T-helper 1 cell (primary cell): ENCODE data around the gene ZNF488.
A peak's percentile ranks its signal among the peaks of the same experiment; 100 is the strongest.

Experiments
- DNase-seq, 5 donors: peaks; one replicate each; pipeline ENCODE4 v3.0.0-alpha.2; 2012 to 2020

ZNF488 gene

GRCh38 chr10:47365431-47366180 lies 18.5 kb downstream of the ZNF488 start:
- no peak for DNase-seq

GRCh38 chr10:47364911-47365310 lies 19.2 kb downstream of the ZNF488 start:
- no peak for DNase-seq

- no peak for DNase-seq
Measured at GRCh38 chr10:47364366-47364765, 19.7 kb downstream of the ZNF488 start.

- no peak for DNase-seq
Measured at GRCh38 chr10:47363781-47364180, 20.3 kb downstream of the ZNF488 start.

- no peak for DNase-seq
Measured at GRCh38 chr10:47362199-47362598, 21.9 kb downstream of the ZNF488 start.

GRCh38 chr10:47361293-47361692 lies 22.8 kb downstream of the ZNF488 start:
- peak in 1 of 5 donors; percentile 7 for DNase-seq

- no peak for DNase-seq
Measured at GRCh38 chr10:47360419-47361040, 23.6 kb downstream of the ZNF488 start.

- DNase-seq: no peak
Measured at GRCh38 chr10:47359626-47360418, 24.3 kb downstream of the ZNF488 start.

- DNase-seq: no peak
Measured at GRCh38 chr10:47359101-47359500, 25.0 kb downstream of the ZNF488 start.

- no peak for DNase-seq
Measured at GRCh38 chr10:47358457-47358856, 25.6 kb downstream of the ZNF488 start.

- no peak for DNase-seq
Measured at GRCh38 chr10:47357911-47358310, 26.2 kb downstream of the ZNF488 start.

GRCh38 chr10:47357131-47357582 lies 26.9 kb downstream of the ZNF488 start:
- no peak for DNase-seq

- no peak for DNase-seq
Measured at GRCh38 chr10:47356708-47357107, 27.4 kb downstream of the ZNF488 start.

GRCh38 chr10:47354900-47355299 lies 29.2 kb downstream of the ZNF488 start:
- no peak for DNase-seq

- no peak for DNase-seq
Measured at GRCh38 chr10:47354165-47354564, 29.9 kb downstream of the ZNF488 start.

- no peak for DNase-seq
Measured at GRCh38 chr10:47353351-47353750, 30.7 kb downstream of the ZNF488 start.

GRCh38 chr10:47351899-47352815 lies 31.9 kb downstream of the ZNF488 start:
- DNase-seq: no peak

GRCh38 chr10:47350671-47351640 lies 33.1 kb downstream of the ZNF488 start:
- DNase-seq: no peak

GRCh38 chr10:47349941-47350371 lies 34.1 kb downstream of the ZNF488 start:
- no peak for DNase-seq

- DNase-seq: no peak
Measured at GRCh38 chr10:47349516-47349915, 34.6 kb downstream of the ZNF488 start.
